Vagina (tissue), 2 donors: Measurements from ENCODE around the gene SLC51B.

Experiments used
- POLR2A ChIP-seq, 2 donors: fragments of 450-650 bp; IDR thresholded peaks; one replicate each; pipeline ENCODE4 v1.6.1; 2017; ENCODE audit warnings: antibody characterized with exemption in 2 of 2, mild to moderate bottlenecking in 2 of 2, moderate library complexity in 2 of 2
- TF ChIP-seq, protein P1 (sequence below), 3 experiments: fragments of 450-650 bp in 2 of 3; fragments of 200-600 bp in 1 of 3; sonication (generic) in 1 of 3; IDR thresholded peaks; one replicate each; pipeline ENCODE4 v1.5.1; 2017 to 2019; ENCODE audit warnings: antibody characterized with exemption in 3 of 3, mild to moderate bottlenecking in 2 of 3, moderate library complexity in 2 of 3

DNA sequence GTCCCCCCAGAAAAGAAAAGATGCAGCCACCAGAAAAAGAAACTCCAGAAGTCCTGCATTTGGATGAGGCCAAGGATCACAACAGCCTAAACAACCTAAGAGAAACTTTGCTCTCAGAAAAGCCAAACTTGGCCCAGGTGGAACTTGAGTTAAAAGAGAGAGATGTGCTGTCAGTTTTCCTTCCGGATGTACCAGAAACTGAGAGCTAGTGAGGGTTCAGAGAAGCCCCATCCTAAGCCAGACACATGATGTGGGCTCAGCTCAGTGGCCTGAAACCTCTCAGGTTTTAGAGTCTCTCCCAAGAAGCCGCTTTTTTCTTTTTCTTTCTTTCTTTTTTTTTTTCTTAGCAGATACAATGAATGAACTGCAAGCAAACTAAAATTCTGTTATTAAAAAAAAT lies 7.8 kb downstream of the SLC51B start:
- no peak for TF ChIP-seq POLR2A (IDR thresholded peaks at IDR 0.05)
- TF ChIP-seq, protein P1, sequence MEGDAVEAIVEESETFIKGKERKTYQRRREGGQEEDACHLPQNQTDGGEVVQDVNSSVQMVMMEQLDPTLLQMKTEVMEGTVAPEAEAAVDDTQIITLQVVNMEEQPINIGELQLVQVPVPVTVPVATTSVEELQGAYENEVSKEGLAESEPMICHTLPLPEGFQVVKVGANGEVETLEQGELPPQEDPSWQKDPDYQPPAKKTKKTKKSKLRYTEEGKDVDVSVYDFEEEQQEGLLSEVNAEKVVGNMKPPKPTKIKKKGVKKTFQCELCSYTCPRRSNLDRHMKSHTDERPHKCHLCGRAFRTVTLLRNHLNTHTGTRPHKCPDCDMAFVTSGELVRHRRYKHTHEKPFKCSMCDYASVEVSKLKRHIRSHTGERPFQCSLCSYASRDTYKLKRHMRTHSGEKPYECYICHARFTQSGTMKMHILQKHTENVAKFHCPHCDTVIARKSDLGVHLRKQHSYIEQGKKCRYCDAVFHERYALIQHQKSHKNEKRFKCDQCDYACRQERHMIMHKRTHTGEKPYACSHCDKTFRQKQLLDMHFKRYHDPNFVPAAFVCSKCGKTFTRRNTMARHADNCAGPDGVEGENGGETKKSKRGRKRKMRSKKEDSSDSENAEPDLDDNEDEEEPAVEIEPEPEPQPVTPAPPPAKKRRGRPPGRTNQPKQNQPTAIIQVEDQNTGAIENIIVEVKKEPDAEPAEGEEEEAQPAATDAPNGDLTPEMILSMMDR (IDR thresholded peaks at IDR 0.05): no peak
